ENCODE data around the gene RASL10A. TPM values are rescaled to one million over a fixed set of nuclear protein-coding genes. Genes with fewer than 3 reads are reported as not detected.

RASL10A gene
- total and polyA plus RNA-seq, 9 of the 15 experiments (the other 6 are each of a cell fraction or from before 2014, with no cell fraction given), result 0.17 to 1.2 (median 0.45) TPM; not detected in 3

GRCh38 chr22:29270475-29271271 is 44.8 kb downstream of the RASL10A start (continued):
- TF ChIP-seq ZBTB9 (CRISPR knock-in tag; IDR thresholded peaks at IDR 0.05), result no peak
- no peak for TF ChIP-seq KAT2B (IDR thresholded peaks at IDR 0.05; ENCODE audit: low read depth, low read length)
- no peak for TF ChIP-seq SMAD4 (CRISPR knock-in tag; conservative IDR thresholded peaks at IDR 0.05)
- TF ChIP-seq ATF1 (CRISPR knock-in tag; IDR thresholded peaks at IDR 0.05), result no peak
- TF ChIP-seq ATF1 (tag; IDR thresholded peaks at IDR 0.05), result peak; percentile 62
- peak; percentile 22; the same call in 1 of the 2 replicates for TF ChIP-seq BCOR (IDR thresholded peaks at IDR 0.05)
- TF ChIP-seq ESRRA (IDR thresholded peaks at IDR 0.05; ENCODE audit: borderline replicate concordance, low read depth), result peak; percentile 45; the same call in 1 of the 2 replicates
- no peak for TF ChIP-seq CTBP1 (IDR thresholded peaks at IDR 0.05; ENCODE audit: borderline replicate concordance)
- no peak for TF ChIP-seq ZNF785 (CRISPR knock-in tag; IDR thresholded peaks at IDR 0.05)
- TF ChIP-seq ZNF239 (CRISPR knock-in tag; IDR thresholded peaks at IDR 0.05), result no peak
- TF ChIP-seq PHF20 (IDR thresholded peaks at IDR 0.05; ENCODE audit: partially characterized antibody), result no peak
- TF ChIP-seq STAT5A (IDR thresholded peaks at IDR 0.05; ENCODE audit: borderline replicate concordance, low read length), result peak; percentile 51; the same call in 1 of the 2 replicates
- TF ChIP-seq CBFA2T3 (IDR thresholded peaks at IDR 0.05), result peak; percentile 88
- peak; percentile 68 for TF ChIP-seq CBFA2T2 (conservative IDR thresholded peaks at IDR 0.05)
- no peak for TF ChIP-seq ZC3H4 (CRISPR knock-in tag; IDR thresholded peaks at IDR 0.05; ENCODE audit: borderline replicate concordance)
- 0 out of 2 replicates have a peak, but pooled peaks have one; percentile 25 for TF ChIP-seq ZNF395 (CRISPR knock-in tag; IDR thresholded peaks at IDR 0.05)
- no peak for TF ChIP-seq SRSF9 (IDR thresholded peaks at IDR 0.05; ENCODE audit: borderline replicate concordance, low read depth, low read length)
- no peak for TF ChIP-seq NR2C2 (CRISPR knock-in tag; IDR thresholded peaks at IDR 0.05)
- peak; percentile 46; the same call in 1 of the 2 replicates for TF ChIP-seq NR2C2 (tag; IDR thresholded peaks at IDR 0.05)
- no peak for TF ChIP-seq CEBPG (CRISPR knock-in tag; IDR thresholded peaks at IDR 0.05)
- peak in 1 of 2 experiments; percentile 71; a peak in 2 of 4 replicates for TF ChIP-seq CEBPG (tag; conservative IDR thresholded peaks at IDR 0.05 in 1 of 2, IDR thresholded peaks at IDR 0.05 in 1 of 2)
- peak; percentile 73; the same call in 1 of the 2 replicates for TF ChIP-seq CREM (IDR thresholded peaks at IDR 0.05; ENCODE audit: low read depth)
- TF ChIP-seq, protein P1, sequence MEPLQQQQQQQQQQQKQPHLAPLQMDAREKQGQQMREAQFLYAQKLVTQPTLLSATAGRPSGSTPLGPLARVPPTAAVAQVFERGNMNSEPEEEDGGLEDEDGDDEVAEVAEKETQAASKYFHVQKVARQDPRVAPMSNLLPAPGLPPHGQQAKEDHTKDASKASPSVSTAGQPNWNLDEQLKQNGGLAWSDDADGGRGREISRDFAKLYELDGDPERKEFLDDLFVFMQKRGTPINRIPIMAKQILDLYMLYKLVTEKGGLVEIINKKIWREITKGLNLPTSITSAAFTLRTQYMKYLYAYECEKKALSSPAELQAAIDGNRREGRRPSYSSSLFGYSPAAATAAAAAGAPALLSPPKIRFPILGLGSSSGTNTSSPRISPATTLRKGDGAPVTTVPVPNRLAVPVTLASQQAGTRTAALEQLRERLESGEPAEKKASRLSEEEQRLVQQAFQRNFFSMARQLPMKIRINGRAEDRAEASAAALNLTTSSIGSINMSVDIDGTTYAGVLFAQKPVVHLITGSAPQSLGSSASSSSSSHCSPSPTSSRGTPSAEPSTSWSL (CRISPR knock-in tag; IDR thresholded peaks at IDR 0.05; ENCODE audit: borderline replicate concordance), result no peak
- TF ChIP-seq CTCFL (IDR thresholded peaks at IDR 0.05; ENCODE audit: borderline replicate concordance, insufficient read depth, low read depth, low read length, poor library complexity, severe bottlenecking), result no peak

Measured in K562 (cell line).